ENCODE results near the gene SLC35F3. TPM values are rescaled to one million over a fixed set of nuclear protein-coding genes. Genes with fewer than 3 reads are reported as not detected.

Gene SLC35F3
- polyA plus RNA-seq, 1 donor (not counting 4 experiments of a cell fraction or from before 2014, with no cell fraction given) = 13.8 TPM

GRCh38 chr1:233960386-233960785, 55.9 kb downstream of the SLC35F3 start:
- dilution Hi-C loops (cut with MboI; ENCODE audit: extremely low pct_ligation_motif_present, low sequenced_read_pairs) = no loop called here
- Histone ChIP-seq H3K4me2 (ENCODE audit: control insufficient read depth, extremely low read depth, insufficient read depth, low read depth, low read length) (no peak overlapping the region), H4K20me1 (ENCODE audit: control insufficient read depth, extremely low read depth, insufficient read depth, low read length) (no peaks in the 10 kb centered on the region), H3K4me3 (ENCODE audit: control insufficient read depth in 2 of 3, extremely low read depth in 1 of 3, insufficient read depth in 2 of 3, low read depth in 1 of 3, low read length in 3 of 3) (no peak overlapping the region), H3K27ac (ENCODE audit: control insufficient read depth, insufficient read depth, low read length) (no peak overlapping the region), H3K9ac (ENCODE audit: control insufficient read depth, extremely low read depth, insufficient read depth, low read length) (no peak overlapping the region), H3K36me3 (ENCODE audit: control insufficient read depth in 2 of 2, extremely low read depth in 1 of 2, insufficient read depth in 2 of 2, low read length in 2 of 2) (peaks cover 0 to 4% of the 10 kb centered on the region in 2 experiments), H3K4me1 (ENCODE audit: control insufficient read depth, extremely low read depth, insufficient read depth, low read length) (no peaks in the 10 kb centered on the region), H3K79me2 (ENCODE audit: control insufficient read depth, insufficient read depth, low read length) (peaks cover 2% of the 10 kb centered on the region), H3K27me3 (ENCODE audit: control insufficient read depth, extremely low read depth, insufficient read depth, low read length) (no peaks in the 10 kb centered on the region), H3K9me3 (ENCODE audit: control insufficient read depth, low read depth, low read length) (peaks cover 4% of the 10 kb centered on the region), H3K9me1 (ENCODE audit: control insufficient read depth, extremely low read depth, insufficient read depth, low read length) (no peaks in the 10 kb centered on the region), H2AFZ (ENCODE audit: control insufficient read depth, low read length) (no peak overlapping the region)
- no peak for DNase-seq (ENCODE audit: low read depth, low spot score)
- FAIRE-seq = no peak
- no peak for TF ChIP-seq EZH2 (IDR thresholded peaks at IDR 0.05; ENCODE audit: low read length)
- no peak for TF ChIP-seq CTCF (optimal IDR thresholded peaks at IDR 0.05 in 1 of 3, IDR thresholded peaks at IDR 0.05 in 1 of 3, conservative IDR thresholded peaks at IDR 0.05 in 1 of 3; ENCODE audit: extremely low read depth in 1 of 3, insufficient read depth in 2 of 3, low read length in 3 of 3)

GRCh38 chr1:233962878-233963277, 58.4 kb downstream of the SLC35F3 start:
- H2AFZ ChIP-seq (ENCODE audit: control insufficient read depth, low read length) = no peak overlapping the region
- H4K20me1 ChIP-seq (ENCODE audit: control insufficient read depth, extremely low read depth, insufficient read depth, low read length) = no peaks in the 10 kb centered on the region
- TF ChIP-seq EZH2 (IDR thresholded peaks at IDR 0.05; ENCODE audit: low read length) = no peak
- no peak for TF ChIP-seq CTCF (optimal IDR thresholded peaks at IDR 0.05 in 1 of 3, IDR thresholded peaks at IDR 0.05 in 1 of 3, conservative IDR thresholded peaks at IDR 0.05 in 1 of 3; ENCODE audit: extremely low read depth in 1 of 3, insufficient read depth in 2 of 3, low read length in 3 of 3)
- no peaks in the 10 kb centered on the region for H3K9me1 ChIP-seq (ENCODE audit: control insufficient read depth, extremely low read depth, insufficient read depth, low read length)
- DNase-seq (ENCODE audit: low read depth, low spot score) = no peak
- H3K36me3 ChIP-seq (ENCODE audit: control insufficient read depth in 2 of 2, extremely low read depth in 1 of 2, insufficient read depth in 2 of 2, low read length in 2 of 2) = peaks cover 0 to 4% of the 10 kb centered on the region in 2 experiments
- no peak overlapping the region for H3K4me3 ChIP-seq (ENCODE audit: control insufficient read depth in 2 of 3, extremely low read depth in 1 of 3, insufficient read depth in 2 of 3, low read depth in 1 of 3, low read length in 3 of 3)
- H3K27ac ChIP-seq (ENCODE audit: control insufficient read depth, insufficient read depth, low read length) = no peak overlapping the region
- peaks cover 2% of the 10 kb centered on the region for H3K79me2 ChIP-seq (ENCODE audit: control insufficient read depth, insufficient read depth, low read length)
- H3K9me3 ChIP-seq (ENCODE audit: control insufficient read depth, low read depth, low read length) = peaks cover 4% of the 10 kb centered on the region
- H3K4me2 ChIP-seq (ENCODE audit: control insufficient read depth, extremely low read depth, insufficient read depth, low read depth, low read length) = no peak overlapping the region
- dilution Hi-C loops (cut with MboI; ENCODE audit: extremely low pct_ligation_motif_present, low sequenced_read_pairs) = no loop called here
- no peaks in the 10 kb centered on the region for H3K27me3 ChIP-seq (ENCODE audit: control insufficient read depth, extremely low read depth, insufficient read depth, low read length)
- no peaks in the 10 kb centered on the region for H3K4me1 ChIP-seq (ENCODE audit: control insufficient read depth, extremely low read depth, insufficient read depth, low read length)
- H3K9ac ChIP-seq (ENCODE audit: control insufficient read depth, extremely low read depth, insufficient read depth, low read length) = no peak overlapping the region
- no peak for FAIRE-seq
